ENCODE measurements around the gene VAMP4. TPM values are rescaled to one million over a fixed set of nuclear protein-coding genes. Genes with fewer than 3 reads are reported as not detected.
"Not testable (repeated sequence)": the region's sequence is repeated elsewhere in the genome, so short reads cannot be mapped to it uniquely, and the experiment has no call there.

VAMP4 gene
- total and polyA plus RNA-seq, 7 donors = 4.6 to 11.3 (median 7.6) TPM

DNA sequence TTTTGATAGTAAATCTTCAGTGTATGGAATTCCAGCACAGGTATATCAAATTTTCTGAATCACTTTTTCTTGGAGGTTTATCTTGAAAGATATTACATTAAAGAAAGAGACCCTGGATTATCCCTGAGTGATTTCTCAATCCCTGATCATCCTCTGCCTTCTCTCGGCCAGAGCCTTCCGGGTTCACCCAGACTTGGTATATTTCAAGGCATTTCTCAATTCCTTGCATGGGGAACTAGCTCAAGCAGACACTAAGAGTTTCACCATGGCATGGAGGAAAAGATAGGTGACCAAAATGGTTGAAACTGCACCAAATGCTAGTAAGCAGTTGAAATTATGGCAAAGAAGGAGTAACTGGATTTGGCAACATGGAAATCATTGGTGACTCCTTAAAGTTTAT lies 5.7 kb downstream of the VAMP4 start:
- ATAC-seq = no peak
- intact Hi-C loops (cut with DNase I) = no loop called here
- H3K36me3 ChIP-seq (ENCODE audit: insufficient read depth in 1 of 2, low read depth in 1 of 2) = peaks cover 0 to 46% of the 10 kb centered on the region in 2 donors

GRCh38 chr1:171730052-171730451 lies 11.8 kb downstream of the VAMP4 start:
- Histone ChIP-seq H3K4me3 (no peak overlapping the region), H3K27me3 (ENCODE audit: insufficient read depth in 3 of 3, low read length in 2 of 3) (no peaks in the 10 kb centered on the region), H3K27ac (no peak overlapping the region), H3K9me3 (no peaks in the 10 kb centered on the region), H3K4me1 (no peaks in the 10 kb centered on the region), H3K36me3 (ENCODE audit: insufficient read depth in 1 of 2, low read depth in 1 of 2) (peaks cover 0 to 35% of the 10 kb centered on the region in 2 donors)
- DNase-seq (no peak), ATAC-seq (no peak)
- no peak for TF ChIP-seq CTCF (IDR thresholded peaks at IDR 0.05)
- intact Hi-C loops (cut with DNase I) = no loop called here

More for the DNA sequence above, 5.7 kb downstream of the VAMP4 start:
- Histone ChIP-seq H3K4me1 (peaks cover 18% of the 10 kb centered on the region), H3K4me3 (no peak overlapping the region), H3K27me3 (ENCODE audit: insufficient read depth in 3 of 3, low read length in 2 of 3) (no peaks in the 10 kb centered on the region), H3K27ac (no peak overlapping the region), H3K9me3 (no peaks in the 10 kb centered on the region)
- 95 to 98% (median 96%) methylated on average over 2 of the region's 2 CpGs for WGBS, 3 donors
- no peak for TF ChIP-seq CTCF (IDR thresholded peaks at IDR 0.05)
- DNase-seq = no peak

- Histone ChIP-seq H3K4me3 (no peak overlapping the region), H3K9me3 (peaks cover 10% of the 10 kb centered on the region), H3K4me1 (no peaks in the 10 kb centered on the region), H3K27ac (no peak overlapping the region), H3K36me3 (ENCODE audit: insufficient read depth in 1 of 2, low read depth in 1 of 2) (peaks cover 0 to 31% of the 10 kb centered on the region in 2 donors), H3K27me3 (ENCODE audit: insufficient read depth in 3 of 3, low read length in 2 of 3) (no peaks in the 10 kb centered on the region)
- no peak for TF ChIP-seq CTCF (IDR thresholded peaks at IDR 0.05)
- WGBS, 3 donors = 80 to 81% (median 80%) methylated on average over 3 of the region's 3 CpGs
- no peak for ATAC-seq
- intact Hi-C loops (cut with DNase I) = no loop called here
- no peak for DNase-seq
These were observed 14.1 kb downstream of the VAMP4 start for GRCh38 chr1:171727778-171728177.

GRCh38 chr1:171723180-171723579 lies 18.7 kb downstream of the VAMP4 start:
- peaks cover 0 to 14% of the 10 kb centered on the region in 2 donors for H3K36me3 ChIP-seq (ENCODE audit: insufficient read depth in 1 of 2, low read depth in 1 of 2)
- WGBS, 3 donors = 98 to 100% (median 99%) methylated on average over 4 of the region's 4 CpGs
- H3K27me3 ChIP-seq (ENCODE audit: insufficient read depth in 3 of 3, low read length in 2 of 3); intact Hi-C loops (cut with DNase I); H3K4me1 ChIP-seq; H3K4me3 ChIP-seq; H3K27ac ChIP-seq; DNase-seq; ATAC-seq: not testable (repeated sequence)
- H3K9me3 ChIP-seq = peaks cover 10% of the 10 kb centered on the region

GRCh38 chr1:171718848-171719247 lies 23.0 kb downstream of the VAMP4 start:
- ATAC-seq (no peak), DNase-seq (no peak)
- H3K27ac ChIP-seq = no peak overlapping the region
- no peak overlapping the region for H3K4me3 ChIP-seq
- intact Hi-C loops (cut with DNase I) = no loop called here
- peaks cover 23% of the 10 kb centered on the region for H3K4me1 ChIP-seq
- peaks cover 0 to 8% of the 10 kb centered on the region in 2 donors for H3K36me3 ChIP-seq (ENCODE audit: insufficient read depth in 1 of 2, low read depth in 1 of 2)
- no peak for TF ChIP-seq CTCF (IDR thresholded peaks at IDR 0.05)
- H3K9me3 ChIP-seq = peaks cover 10% of the 10 kb centered on the region
- 92 to 98% (median 94%) methylated on average over 1 of the region's 1 CpG for WGBS, 3 donors
- H3K27me3 ChIP-seq (ENCODE audit: insufficient read depth in 3 of 3, low read length in 2 of 3) = no peaks in the 10 kb centered on the region

Data from psoas muscle (tissue), 8 donors.